K562 (cell line): ENCODE measurements around the gene ZFX. TPM values are rescaled to one million over a fixed set of nuclear protein-coding genes. Genes with fewer than 3 reads are reported as not detected.

Experiments
- ATF1 ChIP-seq, 2 experiments: fragments of 450-650 bp in 1 of 2; IDR thresholded peaks; 2 replicates each; pipeline ENCODE4 v1.6.1; 2016; ENCODE audit warnings: missing compliant biosample characterization in 1 of 2, missing genetic modification characterization in 1 of 2
- CBX8 ChIP-seq: fragments of 200-600 bp; sonication (generic); IDR thresholded peaks from 2 replicates; pipeline ENCODE4 v1.6.1; 2012; ENCODE audit warnings: borderline replicate concordance, mixed run types, low read depth, mild to moderate bottlenecking, moderate library complexity, mixed read lengths, low read length, control low read depth, inconsistent platforms; ENCODE audit not compliant: poor library complexity, severe bottlenecking; ENCODE audit errors: extremely low read depth
- E2F5 ChIP-seq: sonication (generic); formaldehyde crosslinking; IDR thresholded peaks from 2 replicates; pipeline ENCODE4 v1.8.0; 2022; ENCODE audit warnings: mild to moderate bottlenecking, missing genetic modification reagents
- HNRNPL ChIP-seq: fragments of 200-400 bp; formaldehyde crosslinking; IDR thresholded peaks from 2 replicates; pipeline ENCODE4 v1.6.1; 2017; ENCODE audit warnings: low read depth, mild to moderate bottlenecking, low read length
- ILK ChIP-seq: fragments of 450-650 bp; IDR thresholded peaks from 2 replicates; pipeline ENCODE4 v1.6.1; 2016; ENCODE audit warnings: missing genetic modification characterization, low read depth, mild to moderate bottlenecking, missing compliant biosample characterization, moderate library complexity, borderline replicate concordance
- KAT2B ChIP-seq: IDR thresholded peaks from one replicate; pipeline ENCODE4 v1.6.1; 2012; ENCODE audit warnings: low read depth, mild to moderate bottlenecking, control low read depth, inconsistent platforms, low read length, moderate library complexity
- MAZ ChIP-seq, 2 experiments: fragments of 450-650 bp in 1 of 2; sonication (generic) in 1 of 2; formaldehyde crosslinking; IDR thresholded peaks in 1 of 2; conservative IDR thresholded peaks in 1 of 2; 2 replicates each; pipeline versions ENCODE4 v1.4.0 to v1.5.0; 2020; ENCODE audit warnings: mild to moderate bottlenecking in 1 of 2, missing genetic modification reagents in 1 of 2
- MEIS2 ChIP-seq: fragments of 450-650 bp; IDR thresholded peaks from 2 replicates; pipeline ENCODE4 v1.6.1; 2014; ENCODE audit warnings: mild to moderate bottlenecking; ENCODE audit not compliant: partially characterized antibody
- PTBP1 ChIP-seq: fragments of 200-400 bp; formaldehyde crosslinking; IDR thresholded peaks from 2 replicates; pipeline ENCODE4 v1.6.1; 2017; ENCODE audit warnings: low read depth, low read length
- WHSC1 ChIP-seq: IDR thresholded peaks from one replicate; pipeline ENCODE4 v1.6.1; 2012; ENCODE audit warnings: low read length, control low read depth, inconsistent platforms
- ZFP1 ChIP-seq: fragments of 450-650 bp; formaldehyde crosslinking; IDR thresholded peaks from 2 replicates; pipeline ENCODE4 v1.4.0; 2020; ENCODE audit warnings: mild to moderate bottlenecking, mixed read lengths
- ZMIZ1 ChIP-seq, 2 experiments: fragments of 150-350 bp in 1 of 2; IDR thresholded peaks; 2 replicates each; pipeline ENCODE4 v1.6.1; 2012 to 2016; ENCODE audit warnings: low read depth in 2 of 2, low read length in 2 of 2, mild to moderate bottlenecking in 1 of 2, moderate library complexity in 1 of 2
- polyA plus RNA-seq, 8 experiments: library from polyadenylated mRNA; depleted of rRNA in 4 of 8; stranded (reverse) in 5 of 8; unstranded in 3 of 8; fragments of >200 nt; fragmentation: Nextera tagmentation in 2 of 8; fragmentation: Illumina TruSeq in 1 of 8; extraction: Ambion mirVana in 2 of 8; extraction: Trizol in 1 of 8; gene quantifications; 2 replicates each; pipeline versions ENCODE4 v1.2.1 to v1.2.3, GENCODE V29; 2011 to 2014; ENCODE audit warnings: inconsistent platforms in 1 of 8, missing spikeins in 1 of 8
- total RNA-seq, 7 experiments: library from RNA; depleted of rRNA in 6 of 7; stranded (reverse); fragments of >200 nt in 6 of 7; fragmentation: Illumina TruSeq in 2 of 7; extraction: Trizol in 2 of 7; gene quantifications; 2 replicates each; pipeline versions ENCODE4 v1.2.1 to v1.2.3, GENCODE V29; 2011 to 2021; ENCODE audit warnings: low replicate concordance in 1 of 7

The ZFX gene
- total and polyA plus RNA-seq, 9 of the 15 experiments (the other 6 are each of a cell fraction or from before 2014, with no cell fraction given) = 5.3 to 25.2 (median 11.4) TPM

- TF ChIP-seq ZMIZ1 (IDR thresholded peaks at IDR 0.05; ENCODE audit: low read depth in 2 of 2, low read length in 2 of 2) = no peak
- TF ChIP-seq E2F5 (CRISPR knock-in tag) = no peak
- no peak for TF ChIP-seq ILK (tag)
- TF ChIP-seq PTBP1 = no peak
- no peak for TF ChIP-seq CBX8
- no peak for TF ChIP-seq ZFP1 (CRISPR knock-in tag)
- no peak for TF ChIP-seq ATF1 (CRISPR knock-in tag; IDR thresholded peaks at IDR 0.05)
- TF ChIP-seq ATF1 (tag; IDR thresholded peaks at IDR 0.05) = no peak
- TF ChIP-seq HNRNPL = no peak
- no peak for TF ChIP-seq MEIS2
- TF ChIP-seq WHSC1 = no peak
- TF ChIP-seq KAT2B = no peak
- TF ChIP-seq MAZ (CRISPR knock-in tag; conservative IDR thresholded peaks at IDR 0.05 in 1 of 2, IDR thresholded peaks at IDR 0.05 in 1 of 2) = no peak
- TF ChIP-seq, all 486 proteins: peak for 0
Measured at GRCh38 chrX:24124244-24124799, 25.2 kb upstream of the ZFX start (continued).
